Osteocyte (in vitro differentiated cells): ENCODE measurements around the gene ABHD16A. TPM values are rescaled to one million over a fixed set of nuclear protein-coding genes. Genes with fewer than 3 reads are reported as not detected.
A peak's percentile ranks its signal among the peaks of the same experiment; 100 is the strongest.

Experiments
- DNase-seq: peaks from one replicate; pipeline ENCODE4 v3.0.0; 2021; ENCODE audit warnings: mixed read lengths; ENCODE audit not compliant: unreplicated experiment; ENCODE audit errors: extremely low spot score
- H3K27ac Mint-ChIP-seq: one replicate; pipeline ENCODE4 v1.8.0; 2021; ENCODE audit warnings: mild to moderate bottlenecking, mixed read lengths; ENCODE audit not compliant: unreplicated experiment
- H3K27me3 Mint-ChIP-seq: one replicate; pipeline ENCODE4 v1.8.0; 2021; ENCODE audit warnings: mixed read lengths; ENCODE audit not compliant: unreplicated experiment
- H3K36me3 Mint-ChIP-seq: one replicate; pipeline ENCODE4 v1.8.0; 2021; ENCODE audit warnings: mixed read lengths; ENCODE audit not compliant: unreplicated experiment
- H3K4me1 Mint-ChIP-seq: one replicate; pipeline ENCODE4 v1.8.0; 2021; ENCODE audit warnings: mixed read lengths; ENCODE audit not compliant: unreplicated experiment
- H3K4me3 Mint-ChIP-seq: one replicate; pipeline ENCODE4 v1.8.0; 2021; ENCODE audit warnings: mild to moderate bottlenecking, moderate library complexity, mixed read lengths; ENCODE audit not compliant: unreplicated experiment
- H3K9me3 Mint-ChIP-seq: one replicate; pipeline ENCODE4 v1.8.0; 2021; ENCODE audit warnings: mixed read lengths; ENCODE audit not compliant: unreplicated experiment
- total RNA-seq: library from RNA; stranded (reverse); gene quantifications from 2 replicates; pipeline ENCODE4 v1.2.1, GENCODE V29; 2021
- TF ChIP-seq, protein P1 (sequence below): fragments of 200-600 bp; sonication (generic); IDR thresholded peaks from 2 replicates; pipeline ENCODE4 v1.5.0; 2021; ENCODE audit warnings: antibody characterized with exemption, mild to moderate bottlenecking, moderate library complexity

The ABHD16A gene
- total RNA-seq, 1 donor from 2014 or later, result 50.5 TPM

DNA sequence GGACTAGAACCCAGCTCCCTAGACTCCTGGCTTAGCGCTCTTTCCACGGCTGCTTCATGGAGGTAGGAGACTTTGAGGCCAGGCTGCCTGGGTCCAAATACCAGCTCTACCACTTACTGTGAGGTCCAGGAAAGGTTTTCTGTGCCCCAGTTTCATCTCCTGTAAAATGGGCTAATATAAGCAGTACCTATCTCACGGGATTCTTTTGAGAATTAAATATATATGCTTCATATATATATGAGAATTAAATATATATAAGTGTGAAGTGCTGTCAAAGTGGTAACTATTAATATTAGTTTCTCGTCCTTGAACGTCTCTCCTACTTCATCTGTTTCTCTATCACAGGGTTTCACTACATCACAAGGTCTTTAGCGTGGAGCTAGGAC lies 12.1 kb downstream of the ABHD16A start:
- H3K4me1 Mint-ChIP-seq, result no peaks in the 10 kb centered on the region
- TF ChIP-seq, protein P1, sequence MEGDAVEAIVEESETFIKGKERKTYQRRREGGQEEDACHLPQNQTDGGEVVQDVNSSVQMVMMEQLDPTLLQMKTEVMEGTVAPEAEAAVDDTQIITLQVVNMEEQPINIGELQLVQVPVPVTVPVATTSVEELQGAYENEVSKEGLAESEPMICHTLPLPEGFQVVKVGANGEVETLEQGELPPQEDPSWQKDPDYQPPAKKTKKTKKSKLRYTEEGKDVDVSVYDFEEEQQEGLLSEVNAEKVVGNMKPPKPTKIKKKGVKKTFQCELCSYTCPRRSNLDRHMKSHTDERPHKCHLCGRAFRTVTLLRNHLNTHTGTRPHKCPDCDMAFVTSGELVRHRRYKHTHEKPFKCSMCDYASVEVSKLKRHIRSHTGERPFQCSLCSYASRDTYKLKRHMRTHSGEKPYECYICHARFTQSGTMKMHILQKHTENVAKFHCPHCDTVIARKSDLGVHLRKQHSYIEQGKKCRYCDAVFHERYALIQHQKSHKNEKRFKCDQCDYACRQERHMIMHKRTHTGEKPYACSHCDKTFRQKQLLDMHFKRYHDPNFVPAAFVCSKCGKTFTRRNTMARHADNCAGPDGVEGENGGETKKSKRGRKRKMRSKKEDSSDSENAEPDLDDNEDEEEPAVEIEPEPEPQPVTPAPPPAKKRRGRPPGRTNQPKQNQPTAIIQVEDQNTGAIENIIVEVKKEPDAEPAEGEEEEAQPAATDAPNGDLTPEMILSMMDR, result no peak
- no peaks in the 10 kb centered on the region for H3K9me3 Mint-ChIP-seq
- no peak overlapping the region for H3K4me3 Mint-ChIP-seq
- H3K27ac Mint-ChIP-seq, result no peak overlapping the region
- H3K36me3 Mint-ChIP-seq, result peaks cover 30% of the 10 kb centered on the region
- DNase-seq, result no peak
- H3K27me3 Mint-ChIP-seq, result no peaks in the 10 kb centered on the region

DNA sequence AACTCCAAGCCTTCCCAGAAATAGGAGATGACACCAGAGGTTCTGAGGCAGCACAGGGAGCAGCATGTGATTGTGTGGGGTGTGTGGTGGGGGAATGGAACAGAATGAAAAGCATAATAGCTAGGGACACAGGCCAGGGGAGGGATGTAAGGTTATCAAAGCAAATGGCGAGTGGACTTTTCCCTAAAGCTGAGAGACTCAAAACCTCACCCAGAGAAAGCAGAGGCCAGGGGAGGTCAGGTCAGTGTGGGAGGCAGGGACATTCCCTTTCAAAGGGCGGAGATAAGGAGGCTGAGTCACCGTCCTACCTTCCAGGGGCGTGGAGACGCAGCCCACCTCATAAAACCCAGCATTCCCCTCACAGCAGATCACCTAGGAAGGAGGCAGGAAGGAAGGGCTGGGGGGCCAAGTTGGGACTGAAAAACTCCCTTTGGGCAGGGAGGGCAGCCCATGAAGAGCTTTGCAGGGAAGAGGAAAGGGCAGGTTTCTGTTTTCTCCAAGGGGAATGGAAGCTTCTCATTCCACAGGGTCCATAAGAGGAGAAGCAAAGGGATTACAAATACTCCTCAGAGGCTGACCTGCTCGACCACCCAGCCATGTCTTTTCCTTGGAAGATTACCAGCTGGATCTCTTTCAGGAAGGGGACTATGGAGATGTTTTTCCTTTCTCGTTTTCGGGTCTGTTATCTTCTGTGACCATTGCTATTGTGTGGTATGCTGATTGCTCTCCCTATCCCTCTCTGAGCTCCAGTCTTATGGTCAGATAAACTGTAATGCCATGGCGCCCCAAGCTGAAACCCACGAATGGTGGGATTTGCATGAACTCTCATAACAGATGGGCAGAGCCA lies 12.7 kb downstream of the ABHD16A start:
- Mint-ChIP-seq H3K27me3 (no peaks in the 10 kb centered on the region), H3K9me3 (no peaks in the 10 kb centered on the region), H3K27ac (no peak overlapping the region), H3K36me3 (peaks cover 34% of the 10 kb centered on the region), H3K4me3 (no peak overlapping the region), H3K4me1 (no peaks in the 10 kb centered on the region)
- TF ChIP-seq, protein P1, result no peak
- no peak for DNase-seq

DNA sequence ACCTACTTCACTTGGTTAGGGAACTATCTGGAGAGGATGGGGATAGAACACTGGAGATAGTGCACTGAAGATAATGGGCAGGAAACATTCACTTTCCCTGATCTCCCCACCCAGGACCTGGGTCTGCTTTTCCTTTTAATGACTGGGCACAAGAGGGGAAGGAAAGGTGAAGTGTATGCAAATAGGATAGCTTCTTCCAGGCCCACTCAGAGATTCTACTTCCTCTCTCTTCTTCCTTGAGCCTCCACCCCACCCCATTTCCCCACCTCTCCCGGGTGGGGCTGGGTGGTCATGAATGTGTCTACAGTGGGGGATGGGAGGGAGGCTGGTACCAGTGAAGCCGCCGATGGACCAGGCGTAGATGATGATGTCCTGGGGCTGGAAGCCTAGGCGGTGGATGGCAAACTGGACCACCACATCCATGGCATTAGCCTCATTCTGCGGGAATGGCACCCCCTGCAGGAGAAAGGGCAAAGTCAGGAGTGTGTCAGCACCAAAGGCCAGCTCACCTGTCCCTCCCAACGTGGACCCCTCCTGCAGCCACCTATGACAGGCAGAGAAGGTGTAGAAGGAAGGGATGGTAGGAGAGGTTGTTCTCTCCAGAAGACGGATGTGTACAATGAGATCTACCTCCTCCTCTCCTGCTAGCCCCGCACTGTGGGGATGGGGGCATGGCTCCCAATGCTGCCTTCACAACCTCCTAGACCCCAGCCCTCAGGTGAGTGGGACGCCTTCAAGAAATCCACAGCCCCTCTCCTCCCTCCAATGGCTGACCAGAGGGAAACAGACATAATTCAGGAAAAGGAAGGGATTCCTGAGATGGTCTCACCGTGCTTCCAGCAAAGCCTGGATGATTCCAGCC lies 13.6 kb downstream of the ABHD16A start:
- Mint-ChIP-seq H3K36me3 (peaks cover 35% of the 10 kb centered on the region), H3K27ac (no peak overlapping the region), H3K9me3 (no peaks in the 10 kb centered on the region), H3K4me3 (no peak overlapping the region), H3K27me3 (no peaks in the 10 kb centered on the region), H3K4me1 (no peaks in the 10 kb centered on the region)
- TF ChIP-seq, protein P1, result peak; percentile 49
- DNase-seq, result no peak

DNA sequence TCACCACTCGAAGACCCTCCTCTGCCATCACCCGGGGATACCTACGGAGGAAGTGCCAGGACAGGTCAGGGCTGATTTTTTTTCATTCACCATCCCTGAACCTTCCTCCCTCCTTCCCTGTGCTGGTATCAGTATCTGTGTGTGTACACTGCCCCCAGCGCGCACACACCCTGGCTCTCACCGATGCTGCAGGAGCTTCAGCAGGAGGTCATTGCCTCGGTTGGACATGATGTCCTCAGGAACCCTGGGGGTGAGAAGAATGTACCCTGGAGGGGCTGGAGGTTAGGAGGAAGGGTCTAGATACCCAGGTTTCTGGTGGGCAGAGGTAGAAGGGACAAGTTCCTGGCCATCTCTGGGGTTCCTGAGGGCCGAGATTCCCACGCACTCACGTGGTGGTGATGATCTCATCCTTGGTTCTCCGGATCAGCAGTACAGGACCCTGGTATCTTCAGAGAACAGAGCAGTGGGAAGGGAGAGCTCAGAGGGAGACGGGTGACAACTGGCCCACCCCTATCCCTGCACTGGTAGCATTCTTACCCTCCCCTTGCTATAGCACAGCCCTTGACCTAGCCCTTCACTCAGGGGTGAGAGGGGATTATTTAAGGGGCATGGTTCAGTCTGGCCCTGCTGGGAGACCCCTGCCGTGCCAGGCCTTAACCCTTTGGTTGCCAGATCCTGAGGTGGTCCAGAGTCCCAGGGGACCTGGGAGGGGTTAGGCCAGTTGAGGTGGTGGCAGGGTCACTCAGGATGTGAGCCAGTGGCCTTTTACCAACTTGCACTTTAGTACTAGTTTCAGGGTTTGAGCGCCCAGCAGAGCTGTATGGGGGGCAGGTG lies 15.0 kb downstream of the ABHD16A start:
- H3K36me3 Mint-ChIP-seq, result peaks cover 32% of the 10 kb centered on the region
- no peaks in the 10 kb centered on the region for H3K4me1 Mint-ChIP-seq
- DNase-seq, result no peak
- no peak overlapping the region for H3K27ac Mint-ChIP-seq
- TF ChIP-seq, protein P1, result no peak
- H3K27me3 Mint-ChIP-seq, result no peaks in the 10 kb centered on the region
- no peak overlapping the region for H3K4me3 Mint-ChIP-seq
- no peaks in the 10 kb centered on the region for H3K9me3 Mint-ChIP-seq
